K562 (cell line): Measurements from ENCODE around the gene ST14. TPM values are rescaled to one million over a fixed set of nuclear protein-coding genes. Genes with fewer than 3 reads are reported as not detected.
A peak's percentile ranks its signal among the peaks of the same experiment; 100 is the strongest.

ENCODE experiments used
- ARID1B ChIP-seq: fragments of 450-650 bp; IDR thresholded peaks from 2 replicates; pipeline ENCODE4 v1.6.1; 2016; ENCODE audit warnings: antibody characterized with exemption, mild to moderate bottlenecking, inconsistent platforms
- BCL6 ChIP-seq: fragments of 250-450 bp; sonication (Bioruptor Pico); IDR thresholded peaks from 2 replicates; pipeline ENCODE4 v1.4.0; 2020
- CREM ChIP-seq: IDR thresholded peaks from 2 replicates; pipeline ENCODE4 v1.6.1; 2014; ENCODE audit warnings: antibody characterized with exemption, low read depth
- CSDE1 ChIP-seq, 2 experiments: fragments of 450-650 bp; IDR thresholded peaks; 2 replicates each; pipeline ENCODE4 v1.6.1; 2016; ENCODE audit warnings: mild to moderate bottlenecking in 1 of 2
- FOXO4 ChIP-seq: fragments of 450-650 bp; formaldehyde crosslinking; IDR thresholded peaks from 2 replicates; pipeline ENCODE4 v1.4.0; 2020; ENCODE audit warnings: mild to moderate bottlenecking, moderate library complexity
- KAT7 ChIP-seq: sonication (generic); formaldehyde crosslinking; IDR thresholded peaks from 2 replicates; pipeline ENCODE4 v1.8.0; 2022; ENCODE audit warnings: missing genetic modification reagents, mild to moderate bottlenecking, borderline replicate concordance
- MIER1 ChIP-seq: fragments of 450-650 bp; IDR thresholded peaks from 2 replicates; pipeline ENCODE4 v1.6.1; 2016; ENCODE audit warnings: antibody characterized with exemption, mild to moderate bottlenecking, low read depth
- MXI1 ChIP-seq: IDR thresholded peaks from 2 replicates; pipeline ENCODE4 v1.6.1; 2011; ENCODE audit warnings: low read depth, mild to moderate bottlenecking, improper control_type of control experiment, low read length
- MYNN ChIP-seq, 2 experiments: sonication (generic); formaldehyde crosslinking in 1 of 2; IDR thresholded peaks; 2 replicates each; pipeline versions ENCODE4 v1.5.0 to v1.6.1; 2016 to 2020; ENCODE audit warnings: antibody characterized with exemption in 1 of 2, missing genetic modification reagents in 1 of 2
- NCOA1 ChIP-seq: fragments of 450-650 bp; IDR thresholded peaks from 2 replicates; pipeline ENCODE4 v1.6.1; 2016; ENCODE audit warnings: low read depth
- PTRF ChIP-seq: fragments of 450-650 bp; IDR thresholded peaks from 2 replicates; pipeline ENCODE4 v1.6.1; 2016; ENCODE audit warnings: mild to moderate bottlenecking, missing genetic modification characterization, missing compliant biosample characterization
- RBM15 ChIP-seq: fragments of 200-400 bp; formaldehyde crosslinking; IDR thresholded peaks from 2 replicates; pipeline ENCODE4 v1.6.1; 2018; ENCODE audit warnings: mild to moderate bottlenecking, low read length, moderate library complexity; ENCODE audit not compliant: insufficient read depth
- RNF2 ChIP-seq: sonication (generic); IDR thresholded peaks from 2 replicates; pipeline ENCODE4 v1.6.1; 2016
- ZNF121 ChIP-seq: sonication (generic); formaldehyde crosslinking; conservative IDR thresholded peaks from 2 replicates; pipeline ENCODE4 v1.8.0; 2022; ENCODE audit warnings: missing genetic modification reagents
- ZNF24 ChIP-seq: fragments of 450-650 bp; IDR thresholded peaks from 2 replicates; pipeline ENCODE4 v1.6.1; 2016
- ZNF785 ChIP-seq: fragments of 250-450 bp; sonication (Bioruptor Pico); IDR thresholded peaks from 2 replicates; pipeline ENCODE4 v1.4.0; 2020; ENCODE audit warnings: mild to moderate bottlenecking
- polyA plus RNA-seq, 8 experiments: library from polyadenylated mRNA; depleted of rRNA in 4 of 8; stranded (reverse) in 5 of 8; unstranded in 3 of 8; fragments of >200 nt; fragmentation: Nextera tagmentation in 2 of 8; fragmentation: Illumina TruSeq in 1 of 8; extraction: Ambion mirVana in 2 of 8; extraction: Trizol in 1 of 8; gene quantifications; 2 replicates each; pipeline versions ENCODE4 v1.2.1 to v1.2.3, GENCODE V29; 2011 to 2014; ENCODE audit warnings: inconsistent platforms in 1 of 8, missing spikeins in 1 of 8
- total RNA-seq, 7 experiments: library from RNA; depleted of rRNA in 6 of 7; stranded (reverse); fragments of >200 nt in 6 of 7; fragmentation: Illumina TruSeq in 2 of 7; extraction: Trizol in 2 of 7; gene quantifications; 2 replicates each; pipeline versions ENCODE4 v1.2.1 to v1.2.3, GENCODE V29; 2011 to 2021; ENCODE audit warnings: low replicate concordance in 1 of 7
- TF ChIP-seq, protein P1 (sequence below), 2 experiments: fragments of 450-650 bp; conservative IDR thresholded peaks; 2 replicates each; pipeline ENCODE4 v1.6.1; 2017; ENCODE audit warnings: mild to moderate bottlenecking in 2 of 2, moderate library complexity in 2 of 2
- TF ChIP-seq, protein P2 (sequence below): IDR thresholded peaks from 2 replicates; pipeline ENCODE4 v1.6.1; 2016; ENCODE audit warnings: missing genetic modification characterization, missing compliant biosample characterization
- TF ChIP-seq, protein P3 (sequence below): sonication (generic); formaldehyde crosslinking; IDR thresholded peaks from 2 replicates; pipeline ENCODE4 v1.9.0; 2022; ENCODE audit warnings: mild to moderate bottlenecking, missing genetic modification reagents

ST14 gene
- total and polyA plus RNA-seq, 9 of the 15 experiments (the other 6 are each of a cell fraction or from before 2014, with no cell fraction given) = 0.08 to 0.20 TPM; not detected in 7

- TF ChIP-seq, protein P1, sequence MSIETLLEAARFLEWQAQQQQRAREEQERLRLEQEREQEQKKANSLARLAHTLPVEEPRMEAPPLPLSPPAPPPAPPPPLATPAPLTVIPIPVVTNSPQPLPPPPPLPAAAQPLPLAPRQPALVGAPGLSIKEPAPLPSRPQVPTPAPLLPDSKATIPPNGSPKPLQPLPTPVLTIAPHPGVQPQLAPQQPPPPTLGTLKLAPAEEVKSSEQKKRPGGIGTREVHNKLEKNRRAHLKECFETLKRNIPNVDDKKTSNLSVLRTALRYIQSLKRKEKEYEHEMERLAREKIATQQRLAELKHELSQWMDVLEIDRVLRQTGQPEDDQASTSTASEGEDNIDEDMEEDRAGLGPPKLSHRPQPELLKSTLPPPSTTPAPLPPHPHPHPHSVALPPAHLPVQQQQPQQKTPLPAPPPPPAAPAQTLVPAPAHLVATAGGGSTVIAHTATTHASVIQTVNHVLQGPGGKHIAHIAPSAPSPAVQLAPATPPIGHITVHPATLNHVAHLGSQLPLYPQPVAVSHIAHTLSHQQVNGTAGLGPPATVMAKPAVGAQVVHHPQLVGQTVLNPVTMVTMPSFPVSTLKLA (conservative IDR thresholded peaks at IDR 0.05) = no peak
- TF ChIP-seq MIER1 = no peak
- TF ChIP-seq MYNN (IDR thresholded peaks at IDR 0.05) = no peak
- no peak for TF ChIP-seq MYNN (CRISPR knock-in tag; IDR thresholded peaks at IDR 0.05)
- TF ChIP-seq ARID1B = no peak
- no peak for TF ChIP-seq RBM15
- no peak for TF ChIP-seq CSDE1 (IDR thresholded peaks at IDR 0.05)
- TF ChIP-seq, protein P2, sequence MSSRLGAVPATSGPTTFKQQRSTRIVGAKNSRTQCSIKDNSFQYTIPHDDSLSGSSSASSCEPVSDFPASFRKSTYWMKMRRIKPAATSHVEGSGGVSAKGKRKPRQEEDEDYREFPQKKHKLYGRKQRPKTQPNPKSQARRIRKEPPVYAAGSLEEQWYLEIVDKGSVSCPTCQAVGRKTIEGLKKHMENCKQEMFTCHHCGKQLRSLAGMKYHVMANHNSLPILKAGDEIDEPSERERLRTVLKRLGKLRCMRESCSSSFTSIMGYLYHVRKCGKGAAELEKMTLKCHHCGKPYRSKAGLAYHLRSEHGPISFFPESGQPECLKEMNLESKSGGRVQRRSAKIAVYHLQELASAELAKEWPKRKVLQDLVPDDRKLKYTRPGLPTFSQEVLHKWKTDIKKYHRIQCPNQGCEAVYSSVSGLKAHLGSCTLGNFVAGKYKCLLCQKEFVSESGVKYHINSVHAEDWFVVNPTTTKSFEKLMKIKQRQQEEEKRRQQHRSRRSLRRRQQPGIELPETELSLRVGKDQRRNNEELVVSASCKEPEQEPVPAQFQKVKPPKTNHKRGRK (tag) = no peak
- TF ChIP-seq MXI1 = no peak
- TF ChIP-seq, protein P3, sequence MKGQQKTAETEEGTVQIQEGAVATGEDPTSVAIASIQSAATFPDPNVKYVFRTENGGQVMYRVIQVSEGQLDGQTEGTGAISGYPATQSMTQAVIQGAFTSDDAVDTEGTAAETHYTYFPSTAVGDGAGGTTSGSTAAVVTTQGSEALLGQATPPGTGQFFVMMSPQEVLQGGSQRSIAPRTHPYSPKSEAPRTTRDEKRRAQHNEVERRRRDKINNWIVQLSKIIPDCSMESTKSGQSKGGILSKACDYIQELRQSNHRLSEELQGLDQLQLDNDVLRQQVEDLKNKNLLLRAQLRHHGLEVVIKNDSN (CRISPR knock-in tag) = no peak
- TF ChIP-seq ZNF121 = 0 out of 2 replicates have a peak, but pooled peaks have one; percentile 50
- TF ChIP-seq BCL6 (CRISPR knock-in tag) = no peak
- TF ChIP-seq ZNF785 (CRISPR knock-in tag) = no peak
- TF ChIP-seq CREM = no peak
- no peak for TF ChIP-seq KAT7 (CRISPR knock-in tag)
- no peak for TF ChIP-seq RNF2
- TF ChIP-seq ZNF24 = no peak
- no peak for TF ChIP-seq FOXO4
- no peak for TF ChIP-seq PTRF (tag)
- TF ChIP-seq NCOA1 = no peak
These were observed 4.0 kb downstream of the ST14 start (continued) for GRCh38 chr11:130163346-130164220.
